ENCODE results near the gene HES3.

The HES3 gene

DNA sequence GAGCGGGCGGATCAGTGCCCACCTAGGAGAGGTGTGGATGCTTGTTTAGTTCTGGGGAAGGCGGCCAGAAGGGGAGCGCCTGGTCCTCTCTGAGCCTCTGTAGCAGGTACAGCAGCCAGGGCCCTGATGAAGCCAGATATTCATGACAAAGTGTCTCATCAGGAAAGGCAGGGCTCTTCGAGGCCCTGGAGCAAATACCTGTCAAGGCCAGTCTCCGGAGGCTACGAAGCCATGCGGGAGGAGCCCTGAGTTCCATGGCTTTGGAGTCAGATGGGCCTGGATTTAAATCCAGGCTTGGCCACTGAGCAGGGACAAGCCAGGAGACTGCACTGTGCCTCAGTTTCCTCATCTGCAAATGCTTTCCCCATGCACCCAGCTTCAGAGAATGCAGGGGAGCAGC, 42.3 kb downstream of the HES3 start:
- Histone ChIP-seq H3K36me3 (ENCODE audit: control insufficient read depth in 1 of 2, insufficient read depth in 2 of 2, low read depth in 1 of 2, low read length in 2 of 2) (peaks cover 0 to 53% of the 10 kb centered on the region in 2 experiments), H3K27me3 (ENCODE audit: control insufficient read depth in 1 of 2, insufficient read depth in 1 of 2, low read length in 2 of 2) (no peaks in the 10 kb centered on the region), H3K4me2 (ENCODE audit: low read length, poor library complexity, severe bottlenecking) (no peak overlapping the region), H2BK12ac (ENCODE audit: low read length in 2 of 2) (no peak overlapping the region), H2BK120ac (ENCODE audit: low read depth, low read length) (no peak overlapping the region), H3K18ac (ENCODE audit: low read depth in 1 of 2, low read length in 2 of 2) (no peak overlapping the region), H3K27ac (ENCODE audit: low read length, poor library complexity, severe bottlenecking) (no peak overlapping the region), H2AFZ (ENCODE audit: low read depth, low read length) (no peak overlapping the region), H2BK15ac (ENCODE audit: low read depth, poor library complexity, severe bottlenecking) (no peak overlapping the region), H3K23ac (ENCODE audit: low read length in 2 of 2) (no peak overlapping the region), H3K4me3 (ENCODE audit: insufficient read depth in 1 of 2, low read depth in 1 of 2, low read length in 2 of 2) (no peak overlapping the region), H3K4ac (ENCODE audit: low read depth in 1 of 2, low read length in 2 of 2) (no peak overlapping the region), H3K9ac (ENCODE audit: low read length) (no peak overlapping the region), H4K91ac (ENCODE audit: low read length) (peak overlapping the region; percentile 48), H3K14ac (ENCODE audit: low read length in 2 of 2) (no peak overlapping the region), H2BK5ac (ENCODE audit: low read depth, low read length, poor library complexity, severe bottlenecking) (no peak overlapping the region), H3K9me3 (ENCODE audit: control insufficient read depth, low read length) (no peaks in the 10 kb centered on the region), H2AK5ac (ENCODE audit: low read length, severe bottlenecking) (no peak overlapping the region), H4K8ac (ENCODE audit: low read length) (no peak overlapping the region), H3K4me1 (ENCODE audit: control insufficient read depth, insufficient read depth, low read depth, low read length) (peaks cover 3% of the 10 kb centered on the region), H3K79me1 (replicated peaks; ENCODE audit: low read length, poor library complexity, severe bottlenecking) (peaks cover 7% of the 10 kb centered on the region)
- WGBS: 97% methylated on average over 8 of the region's 8 CpGs
- DNase-seq: no peak

DNA sequence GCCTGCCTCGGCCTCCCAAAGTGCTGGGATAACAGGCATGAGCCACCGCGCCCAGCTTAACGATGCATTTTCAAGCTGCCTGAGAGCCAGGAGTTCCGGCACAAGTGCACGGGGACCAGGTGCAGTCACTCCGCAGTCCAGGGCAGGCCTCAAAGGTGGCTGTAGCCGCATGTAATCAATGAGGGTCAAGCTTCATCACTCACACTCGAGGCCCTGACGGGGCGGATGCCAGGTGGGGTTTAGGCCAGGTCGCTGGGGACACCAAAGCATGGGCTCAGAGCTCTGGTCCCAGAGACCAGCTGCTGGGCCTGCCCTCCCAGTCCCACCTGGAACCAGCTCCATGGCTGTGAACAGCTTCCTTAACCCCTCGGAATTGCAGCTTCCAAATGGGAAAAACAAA, 43.0 kb downstream of the HES3 start:
- Histone ChIP-seq H2AK5ac (ENCODE audit: low read length, severe bottlenecking) (no peak overlapping the region), H3K14ac (ENCODE audit: low read length in 2 of 2) (no peak overlapping the region), H3K27ac (ENCODE audit: low read length, poor library complexity, severe bottlenecking) (no peak overlapping the region), H3K27me3 (ENCODE audit: control insufficient read depth in 1 of 2, insufficient read depth in 1 of 2, low read length in 2 of 2) (no peaks in the 10 kb centered on the region), H3K4me3 (ENCODE audit: insufficient read depth in 1 of 2, low read depth in 1 of 2, low read length in 2 of 2) (no peak overlapping the region), H3K4me1 (ENCODE audit: control insufficient read depth, insufficient read depth, low read depth, low read length) (peaks cover 5% of the 10 kb centered on the region), H2BK15ac (ENCODE audit: low read depth, poor library complexity, severe bottlenecking) (no peak overlapping the region), H3K4ac (ENCODE audit: low read depth in 1 of 2, low read length in 2 of 2) (no peak overlapping the region), H3K79me1 (replicated peaks; ENCODE audit: low read length, poor library complexity, severe bottlenecking) (peaks cover 8% of the 10 kb centered on the region), H3K36me3 (ENCODE audit: control insufficient read depth in 1 of 2, insufficient read depth in 2 of 2, low read depth in 1 of 2, low read length in 2 of 2) (peaks cover 0 to 55% of the 10 kb centered on the region in 2 experiments), H3K23ac (ENCODE audit: low read length in 2 of 2) (no peak overlapping the region), H4K8ac (ENCODE audit: low read length) (no peak overlapping the region), H2BK12ac (ENCODE audit: low read length in 2 of 2) (no peak overlapping the region), H3K18ac (ENCODE audit: low read depth in 1 of 2, low read length in 2 of 2) (no peak overlapping the region), H2BK120ac (ENCODE audit: low read depth, low read length) (no peak overlapping the region), H2AFZ (ENCODE audit: low read depth, low read length) (no peak overlapping the region), H4K91ac (ENCODE audit: low read length) (no peak overlapping the region), H3K9me3 (ENCODE audit: control insufficient read depth, low read length) (no peaks in the 10 kb centered on the region), H2BK5ac (ENCODE audit: low read depth, low read length, poor library complexity, severe bottlenecking) (no peak overlapping the region), H3K4me2 (ENCODE audit: low read length, poor library complexity, severe bottlenecking) (no peak overlapping the region), H3K9ac (ENCODE audit: low read length) (peak overlapping the region; percentile 24)
- 96% methylated on average over 13 of the region's 13 CpGs for WGBS
- no peak for DNase-seq

- no peak overlapping the region for H2AFZ ChIP-seq (ENCODE audit: low read depth, low read length)
- H3K79me1 ChIP-seq (replicated peaks; ENCODE audit: low read length, poor library complexity, severe bottlenecking): peaks cover 8% of the 10 kb centered on the region
- no peak overlapping the region for H4K91ac ChIP-seq (ENCODE audit: low read length)
- H3K14ac ChIP-seq (ENCODE audit: low read length in 2 of 2): no peak overlapping the region
- no peaks in the 10 kb centered on the region for H3K9me3 ChIP-seq (ENCODE audit: control insufficient read depth, low read length)
- H3K4me1 ChIP-seq (ENCODE audit: control insufficient read depth, insufficient read depth, low read depth, low read length): peaks cover 5% of the 10 kb centered on the region
- no peak overlapping the region for H3K27ac ChIP-seq (ENCODE audit: low read length, poor library complexity, severe bottlenecking)
- DNase-seq: no peak
- H2BK120ac ChIP-seq (ENCODE audit: low read depth, low read length): no peak overlapping the region
- H3K9ac ChIP-seq (ENCODE audit: low read length): peak overlapping the region; percentile 24
- no peak overlapping the region for H3K23ac ChIP-seq (ENCODE audit: low read length in 2 of 2)
- H2BK5ac ChIP-seq (ENCODE audit: low read depth, low read length, poor library complexity, severe bottlenecking): no peak overlapping the region
- no peak overlapping the region for H2AK5ac ChIP-seq (ENCODE audit: low read length, severe bottlenecking)
- no peak overlapping the region for H3K4me2 ChIP-seq (ENCODE audit: low read length, poor library complexity, severe bottlenecking)
- H3K36me3 ChIP-seq (ENCODE audit: control insufficient read depth in 1 of 2, insufficient read depth in 2 of 2, low read depth in 1 of 2, low read length in 2 of 2): peaks cover 0 to 54% of the 10 kb centered on the region in 2 experiments
- WGBS: 98% methylated on average over 10 of the region's 10 CpGs
- no peak overlapping the region for H3K18ac ChIP-seq (ENCODE audit: low read depth in 1 of 2, low read length in 2 of 2)
- no peak overlapping the region for H2BK12ac ChIP-seq (ENCODE audit: low read length in 2 of 2)
- H2BK15ac ChIP-seq (ENCODE audit: low read depth, poor library complexity, severe bottlenecking): no peak overlapping the region
- H3K4ac ChIP-seq (ENCODE audit: low read depth in 1 of 2, low read length in 2 of 2): no peak overlapping the region
- H3K27me3 ChIP-seq (ENCODE audit: control insufficient read depth in 1 of 2, insufficient read depth in 1 of 2, low read length in 2 of 2): no peaks in the 10 kb centered on the region
- no peak overlapping the region for H3K4me3 ChIP-seq (ENCODE audit: insufficient read depth in 1 of 2, low read depth in 1 of 2, low read length in 2 of 2)
- H4K8ac ChIP-seq (ENCODE audit: low read length): no peak overlapping the region
Measured at GRCh38 chr1:6287431-6287886, 43.5 kb downstream of the HES3 start.

GRCh38 chr1:6288026-6288425, 44.0 kb downstream of the HES3 start:
- Histone ChIP-seq H4K91ac (ENCODE audit: low read length) (no peak overlapping the region), H3K27ac (ENCODE audit: low read length, poor library complexity, severe bottlenecking) (no peak overlapping the region), H2BK120ac (ENCODE audit: low read depth, low read length) (no peak overlapping the region), H4K8ac (ENCODE audit: low read length) (no peak overlapping the region), H3K4ac (ENCODE audit: low read depth in 1 of 2, low read length in 2 of 2) (no peak overlapping the region), H3K4me3 (ENCODE audit: insufficient read depth in 1 of 2, low read depth in 1 of 2, low read length in 2 of 2) (no peak overlapping the region), H3K23ac (ENCODE audit: low read length in 2 of 2) (no peak overlapping the region), H3K18ac (ENCODE audit: low read depth in 1 of 2, low read length in 2 of 2) (no peak overlapping the region), H3K4me2 (ENCODE audit: low read length, poor library complexity, severe bottlenecking) (no peak overlapping the region), H2AK5ac (ENCODE audit: low read length, severe bottlenecking) (no peak overlapping the region), H2BK15ac (ENCODE audit: low read depth, poor library complexity, severe bottlenecking) (no peak overlapping the region), H3K79me1 (replicated peaks; ENCODE audit: low read length, poor library complexity, severe bottlenecking) (peaks cover 8% of the 10 kb centered on the region), H2BK12ac (ENCODE audit: low read length in 2 of 2) (no peak overlapping the region), H2AFZ (ENCODE audit: low read depth, low read length) (no peak overlapping the region), H3K9ac (ENCODE audit: low read length) (peak overlapping the region; percentile 24), H3K36me3 (ENCODE audit: control insufficient read depth in 1 of 2, insufficient read depth in 2 of 2, low read depth in 1 of 2, low read length in 2 of 2) (peaks cover 0 to 50% of the 10 kb centered on the region in 2 experiments), H3K4me1 (ENCODE audit: control insufficient read depth, insufficient read depth, low read depth, low read length) (peaks cover 5% of the 10 kb centered on the region), H3K27me3 (ENCODE audit: control insufficient read depth in 1 of 2, insufficient read depth in 1 of 2, low read length in 2 of 2) (no peaks in the 10 kb centered on the region), H3K14ac (ENCODE audit: low read length in 2 of 2) (no peak overlapping the region), H2BK5ac (ENCODE audit: low read depth, low read length, poor library complexity, severe bottlenecking) (no peak overlapping the region), H3K9me3 (ENCODE audit: control insufficient read depth, low read length) (no peaks in the 10 kb centered on the region)
- DNase-seq: no peak
- WGBS: 97% methylated on average over 14 of the region's 14 CpGs
